K562 (cell line): Measurements from ENCODE around the gene MLXIPL. TPM values are rescaled to one million over a fixed set of nuclear protein-coding genes. Genes with fewer than 3 reads are reported as not detected.

Source experiments
- EP400 ChIP-seq: fragments of 450-650 bp; IDR thresholded peaks from 2 replicates; pipeline ENCODE4 v1.6.1; 2017; ENCODE audit warnings: antibody characterized with exemption, mild to moderate bottlenecking, moderate library complexity
- FUS ChIP-seq: fragments of 200-400 bp; formaldehyde crosslinking; optimal IDR thresholded peaks from 2 replicates; pipeline ENCODE3; 2017; ENCODE audit warnings: low read depth, low read length
- HDAC3 ChIP-seq: fragments of 450-650 bp; IDR thresholded peaks from 2 replicates; pipeline ENCODE4 v1.6.1; 2018; ENCODE audit warnings: borderline replicate concordance, mild to moderate bottlenecking, moderate library complexity; ENCODE audit not compliant: partially characterized antibody
- PBX2 ChIP-seq, 2 experiments: IDR thresholded peaks in 1 of 2; conservative IDR thresholded peaks in 1 of 2; 2 replicates each; pipeline ENCODE4 v1.6.1; 2016; ENCODE audit warnings: low read depth in 2 of 2, mild to moderate bottlenecking in 1 of 2, missing compliant biosample characterization in 1 of 2, missing genetic modification characterization in 1 of 2, moderate library complexity in 1 of 2
- SMARCC2 ChIP-seq: fragments of 450-650 bp; IDR thresholded peaks from 2 replicates; pipeline ENCODE4 v1.6.1; 2017; ENCODE audit warnings: antibody characterized with exemption, moderate library complexity, mild to moderate bottlenecking, low read depth
- SP2 ChIP-seq: IDR thresholded peaks from 2 replicates; pipeline ENCODE4 v1.6.1; 2011; ENCODE audit warnings: mild to moderate bottlenecking, low read depth, low read length, moderate library complexity; ENCODE audit not compliant: poor library complexity, severe bottlenecking; ENCODE audit errors: extremely low read depth
- SRSF7 ChIP-seq: fragments of 200-400 bp; formaldehyde crosslinking; optimal IDR thresholded peaks from 2 replicates; pipeline ENCODE3; 2017; ENCODE audit warnings: mild to moderate bottlenecking, low read depth, low read length
- TAF7 ChIP-seq: fragments of 450-650 bp; IDR thresholded peaks from 2 replicates; pipeline ENCODE4 v1.6.1; 2016; ENCODE audit warnings: missing genetic modification characterization, missing compliant biosample characterization
- ZFPM2 ChIP-seq: fragments of 250-450 bp; sonication (Bioruptor Pico); IDR thresholded peaks from 2 replicates; pipeline ENCODE4 v1.5.1; 2022; ENCODE audit warnings: mild to moderate bottlenecking
- ZNF143 ChIP-seq: sonication (generic); formaldehyde crosslinking; IDR thresholded peaks from 2 replicates; pipeline ENCODE4 v1.9.0; 2022; ENCODE audit warnings: mild to moderate bottlenecking, missing genetic modification reagents
- ZNF764 ChIP-seq: fragments of 250-450 bp; sonication (Bioruptor Pico); IDR thresholded peaks from 2 replicates; pipeline ENCODE4 v1.4.0; 2020; ENCODE audit warnings: low read depth, mild to moderate bottlenecking, moderate library complexity
- polyA plus RNA-seq, 8 experiments: library from polyadenylated mRNA; depleted of rRNA in 4 of 8; stranded (reverse) in 5 of 8; unstranded in 3 of 8; fragments of >200 nt; fragmentation: Nextera tagmentation in 2 of 8; fragmentation: Illumina TruSeq in 1 of 8; extraction: Ambion mirVana in 2 of 8; extraction: Trizol in 1 of 8; gene quantifications; 2 replicates each; pipeline versions ENCODE4 v1.2.1 to v1.2.3, GENCODE V29; 2011 to 2014; ENCODE audit warnings: inconsistent platforms in 1 of 8, missing spikeins in 1 of 8
- total RNA-seq, 7 experiments: library from RNA; depleted of rRNA in 6 of 7; stranded (reverse); fragments of >200 nt in 6 of 7; fragmentation: Illumina TruSeq in 2 of 7; extraction: Trizol in 2 of 7; gene quantifications; 2 replicates each; pipeline versions ENCODE4 v1.2.1 to v1.2.3, GENCODE V29; 2011 to 2021; ENCODE audit warnings: low replicate concordance in 1 of 7
- TF ChIP-seq, protein P1 (sequence below): fragments of 200-800 bp; sonication (Bioruptor generic); IDR thresholded peaks from 2 replicates; pipeline ENCODE4 v1.6.1; 2016; ENCODE audit warnings: missing genetic modification characterization, missing compliant biosample characterization
- TF ChIP-seq, protein P2 (sequence below), 2 experiments: fragments of 200-800 bp in 1 of 2; sonication (Bioruptor generic) in 1 of 2; sonication (generic) in 1 of 2; formaldehyde crosslinking in 1 of 2; IDR thresholded peaks in 1 of 2; conservative IDR thresholded peaks in 1 of 2; 2 replicates each; pipeline versions ENCODE4 v1.5.0 to v1.6.1; 2016 to 2020; ENCODE audit warnings: missing compliant biosample characterization in 1 of 2, missing genetic modification characterization in 1 of 2, missing genetic modification reagents in 1 of 2
- TF ChIP-seq, protein P3 (sequence below): fragments of 250-450 bp; sonication (Bioruptor Pico); IDR thresholded peaks from 2 replicates; pipeline ENCODE4 v1.5.1; 2021; ENCODE audit warnings: mild to moderate bottlenecking

Gene MLXIPL
- total and polyA plus RNA-seq, 9 of the 15 experiments (the other 6 are each of a cell fraction or from before 2014, with no cell fraction given) = 0.11 to 18.4 (median 1.4) TPM

DNA sequence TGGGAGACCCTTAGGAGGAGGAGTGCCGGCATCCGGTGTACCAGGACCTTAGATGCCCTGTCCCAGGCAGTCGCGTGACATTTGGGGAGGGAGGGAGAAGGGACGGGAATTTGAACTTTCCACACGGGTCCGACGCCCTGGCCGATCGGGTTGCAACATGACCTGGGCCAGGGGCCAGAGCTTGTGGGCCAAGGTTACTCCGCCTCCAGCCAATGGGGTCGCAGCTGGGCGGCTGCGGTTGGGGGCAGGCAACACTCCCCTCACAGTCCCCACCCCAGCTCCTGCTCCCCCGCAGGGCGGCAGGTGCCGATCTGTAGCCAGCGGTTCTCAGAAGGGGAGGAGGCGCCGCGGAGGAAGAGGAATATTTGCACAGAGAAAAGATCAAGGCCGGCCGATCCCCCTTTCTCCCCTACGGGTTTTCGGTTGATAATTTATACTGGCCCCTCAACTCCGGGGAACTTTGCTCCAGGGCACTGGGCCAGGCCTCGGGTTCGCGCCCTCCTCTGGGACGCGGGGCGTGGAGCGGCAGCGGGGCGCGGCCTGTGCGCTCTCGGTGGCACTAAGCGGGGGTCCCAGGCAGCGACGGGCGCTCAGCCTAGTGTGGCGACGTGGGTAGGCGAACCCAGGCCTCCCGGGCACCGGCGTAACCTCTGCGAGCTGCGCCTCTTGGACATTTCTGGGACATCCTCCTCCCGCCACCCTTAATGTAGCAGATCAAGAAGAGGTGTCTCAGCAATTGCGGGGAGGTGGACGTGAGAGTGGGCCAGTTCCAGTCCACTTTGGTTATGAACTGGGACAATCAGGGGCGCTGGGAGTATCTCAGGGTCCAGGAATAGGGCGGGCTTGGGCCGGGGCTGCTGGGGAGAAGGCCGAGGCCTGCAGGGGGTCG is 1.2 kb downstream of the MLXIPL start (continued):
- TF ChIP-seq, protein P1, sequence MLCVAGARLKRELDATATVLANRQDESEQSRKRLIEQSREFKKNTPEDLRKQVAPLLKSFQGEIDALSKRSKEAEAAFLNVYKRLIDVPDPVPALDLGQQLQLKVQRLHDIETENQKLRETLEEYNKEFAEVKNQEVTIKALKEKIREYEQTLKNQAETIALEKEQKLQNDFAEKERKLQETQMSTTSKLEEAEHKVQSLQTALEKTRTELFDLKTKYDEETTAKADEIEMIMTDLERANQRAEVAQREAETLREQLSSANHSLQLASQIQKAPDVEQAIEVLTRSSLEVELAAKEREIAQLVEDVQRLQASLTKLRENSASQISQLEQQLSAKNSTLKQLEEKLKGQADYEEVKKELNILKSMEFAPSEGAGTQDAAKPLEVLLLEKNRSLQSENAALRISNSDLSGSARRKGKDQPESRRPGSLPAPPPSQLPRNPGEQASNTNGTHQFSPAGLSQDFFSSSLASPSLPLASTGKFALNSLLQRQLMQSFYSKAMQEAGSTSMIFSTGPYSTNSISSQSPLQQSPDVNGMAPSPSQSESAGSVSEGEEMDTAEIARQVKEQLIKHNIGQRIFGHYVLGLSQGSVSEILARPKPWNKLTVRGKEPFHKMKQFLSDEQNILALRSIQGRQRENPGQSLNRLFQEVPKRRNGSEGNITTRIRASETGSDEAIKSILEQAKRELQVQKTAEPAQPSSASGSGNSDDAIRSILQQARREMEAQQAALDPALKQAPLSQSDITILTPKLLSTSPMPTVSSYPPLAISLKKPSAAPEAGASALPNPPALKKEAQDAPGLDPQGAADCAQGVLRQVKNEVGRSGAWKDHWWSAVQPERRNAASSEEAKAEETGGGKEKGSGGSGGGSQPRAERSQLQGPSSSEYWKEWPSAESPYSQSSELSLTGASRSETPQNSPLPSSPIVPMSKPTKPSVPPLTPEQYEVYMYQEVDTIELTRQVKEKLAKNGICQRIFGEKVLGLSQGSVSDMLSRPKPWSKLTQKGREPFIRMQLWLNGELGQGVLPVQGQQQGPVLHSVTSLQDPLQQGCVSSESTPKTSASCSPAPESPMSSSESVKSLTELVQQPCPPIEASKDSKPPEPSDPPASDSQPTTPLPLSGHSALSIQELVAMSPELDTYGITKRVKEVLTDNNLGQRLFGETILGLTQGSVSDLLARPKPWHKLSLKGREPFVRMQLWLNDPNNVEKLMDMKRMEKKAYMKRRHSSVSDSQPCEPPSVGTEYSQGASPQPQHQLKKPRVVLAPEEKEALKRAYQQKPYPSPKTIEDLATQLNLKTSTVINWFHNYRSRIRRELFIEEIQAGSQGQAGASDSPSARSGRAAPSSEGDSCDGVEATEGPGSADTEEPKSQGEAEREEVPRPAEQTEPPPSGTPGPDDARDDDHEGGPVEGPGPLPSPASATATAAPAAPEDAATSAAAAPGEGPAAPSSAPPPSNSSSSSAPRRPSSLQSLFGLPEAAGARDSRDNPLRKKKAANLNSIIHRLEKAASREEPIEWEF (CRISPR knock-in tag) = no peak
- TF ChIP-seq ZNF764 (CRISPR knock-in tag) (no peak), SP2 (no peak), HDAC3 (no peak), EP400 (no peak), ZFPM2 (CRISPR knock-in tag) (no peak), SRSF7 (no peak), SMARCC2 (no peak), FUS (no peak), TAF7 (tag) (no peak), ZNF143 (CRISPR knock-in tag) (no peak), PBX2 (CRISPR knock-in tag; IDR thresholded peaks at IDR 0.05; ENCODE audit: low read depth) (no peak), PBX2 (tag; conservative IDR thresholded peaks at IDR 0.05; ENCODE audit: low read depth) (no peak)
- TF ChIP-seq, protein P2, sequence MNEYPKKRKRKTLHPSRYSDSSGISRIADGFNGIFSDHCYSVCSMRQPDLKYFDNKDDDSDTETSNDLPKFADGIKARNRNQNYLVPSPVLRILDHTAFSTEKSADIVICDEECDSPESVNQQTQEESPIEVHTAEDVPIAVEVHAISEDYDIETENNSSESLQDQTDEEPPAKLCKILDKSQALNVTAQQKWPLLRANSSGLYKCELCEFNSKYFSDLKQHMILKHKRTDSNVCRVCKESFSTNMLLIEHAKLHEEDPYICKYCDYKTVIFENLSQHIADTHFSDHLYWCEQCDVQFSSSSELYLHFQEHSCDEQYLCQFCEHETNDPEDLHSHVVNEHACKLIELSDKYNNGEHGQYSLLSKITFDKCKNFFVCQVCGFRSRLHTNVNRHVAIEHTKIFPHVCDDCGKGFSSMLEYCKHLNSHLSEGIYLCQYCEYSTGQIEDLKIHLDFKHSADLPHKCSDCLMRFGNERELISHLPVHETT (CRISPR knock-in tag; conservative IDR thresholded peaks at IDR 0.05 in 1 of 2, IDR thresholded peaks at IDR 0.05 in 1 of 2) = no peak
- TF ChIP-seq, protein P3, sequence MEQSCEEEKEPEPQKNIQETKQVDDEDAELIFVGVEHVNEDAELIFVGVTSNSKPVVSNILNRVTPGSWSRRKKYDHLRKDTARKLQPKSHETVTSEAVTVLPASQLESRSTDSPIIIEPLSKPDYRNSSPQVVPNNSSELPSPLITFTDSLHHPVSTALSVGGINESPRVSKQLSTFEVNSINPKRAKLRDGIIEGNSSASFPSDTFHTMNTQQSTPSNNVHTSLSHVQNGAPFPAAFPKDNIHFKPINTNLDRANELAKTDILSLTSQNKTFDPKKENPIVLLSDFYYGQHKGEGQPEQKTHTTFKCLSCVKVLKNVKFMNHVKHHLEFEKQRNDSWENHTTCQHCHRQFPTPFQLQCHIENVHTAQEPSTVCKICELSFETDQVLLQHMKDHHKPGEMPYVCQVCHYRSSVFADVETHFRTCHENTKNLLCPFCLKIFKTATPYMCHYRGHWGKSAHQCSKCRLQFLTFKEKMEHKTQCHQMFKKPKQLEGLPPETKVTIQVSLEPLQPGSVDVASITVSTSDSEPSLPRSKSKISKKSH (CRISPR knock-in tag) = no peak
